Duodenal mucosa (tissue), 2 donors: ENCODE measurements around the gene SEMA3E.
"Not testable (repeated sequence)": the region's sequence is repeated elsewhere in the genome, so short reads cannot be mapped to it uniquely, and the experiment has no call there.

Experiments used
- H3K27ac ChIP-seq: one replicate; pipeline ENCODE4 v1.7.0; 2013; ENCODE audit warnings: low read depth, low read length
- H3K27me3 ChIP-seq, 2 donors: one replicate each; pipeline ENCODE4 v1.7.0; 2013; ENCODE audit warnings: low read length in 2 of 2, control low read depth in 1 of 2; ENCODE audit not compliant: insufficient read depth in 2 of 2, control insufficient read depth in 1 of 2
- H3K36me3 ChIP-seq, 2 donors: one replicate each; pipeline ENCODE4 v1.7.0; 2013; ENCODE audit warnings: low read length in 2 of 2, control low read depth in 1 of 2; ENCODE audit not compliant: insufficient read depth in 2 of 2, control insufficient read depth in 1 of 2
- H3K4me1 ChIP-seq, 2 donors: one replicate each; pipeline ENCODE4 v1.7.0; 2013; ENCODE audit warnings: low read length in 2 of 2, control low read depth in 1 of 2; ENCODE audit not compliant: insufficient read depth in 2 of 2, control insufficient read depth in 1 of 2
- H3K4me3 ChIP-seq, 2 donors: one replicate each; pipeline ENCODE4 v1.7.0; 2013; ENCODE audit warnings: low read length in 2 of 2, low read depth in 1 of 2
- H3K9ac ChIP-seq, 2 donors: one replicate each; pipeline ENCODE4 v1.7.0; 2013; ENCODE audit warnings: low read length in 2 of 2, low read depth in 1 of 2
- H3K9me3 ChIP-seq, 2 donors: one replicate each; pipeline ENCODE4 v1.7.0; 2013; ENCODE audit warnings: low read length in 2 of 2, control low read depth in 1 of 2; ENCODE audit not compliant: control insufficient read depth in 1 of 2

Gene SEMA3E

DNA sequence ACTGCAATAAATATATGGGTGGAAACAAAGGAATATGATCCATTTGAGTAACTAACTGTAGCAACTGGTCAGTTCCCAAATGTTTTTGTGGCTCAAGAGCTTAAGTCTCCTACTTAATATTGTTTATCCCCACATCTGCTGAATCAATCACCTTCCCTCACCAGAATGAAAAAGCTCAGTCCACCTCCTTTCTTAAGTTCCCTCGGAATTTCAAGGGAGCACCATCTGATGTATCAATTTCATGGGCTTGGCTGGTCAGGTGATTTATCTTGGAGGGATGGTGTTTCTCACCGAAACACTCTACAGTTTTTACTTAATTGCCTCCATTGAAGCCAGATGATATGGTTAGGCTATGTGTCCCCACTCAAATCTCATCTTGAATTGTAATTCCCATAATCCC, 176.6 kb downstream of the SEMA3E start:
- Histone ChIP-seq H3K4me1 (no peaks in the 10 kb centered on the region), H3K27ac (no peak overlapping the region), H3K4me3 (no peak overlapping the region), H3K9me3 (no peaks in the 10 kb centered on the region), H3K9ac (no peak overlapping the region), H3K27me3 (no peaks in the 10 kb centered on the region), H3K36me3 (no peaks in the 10 kb centered on the region)

DNA sequence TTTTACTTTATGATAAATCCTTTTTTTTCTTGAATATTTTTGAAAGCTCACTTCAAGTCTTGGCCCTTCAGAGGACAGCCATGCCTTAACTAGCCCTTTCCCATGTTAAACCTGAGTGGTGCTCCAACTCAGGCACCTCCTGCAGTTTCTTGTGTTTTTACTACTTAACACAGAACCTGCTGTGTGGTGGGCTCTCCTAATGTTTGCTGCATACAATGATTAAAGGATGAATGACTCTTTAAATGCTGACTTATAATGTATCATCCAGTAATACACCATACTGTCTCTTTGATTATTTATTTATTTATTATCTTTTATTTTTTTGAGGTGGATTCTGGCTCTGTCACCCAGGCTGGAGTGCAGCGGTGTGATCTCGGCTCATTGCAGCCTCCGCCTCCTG, 179.4 kb downstream of the SEMA3E start:
- Histone ChIP-seq H3K27me3 (no peaks in the 10 kb centered on the region), H3K36me3 (no peaks in the 10 kb centered on the region), H3K9ac (no peak overlapping the region), H3K4me1 (no peaks in the 10 kb centered on the region), H3K9me3 (no peaks in the 10 kb centered on the region), H3K4me3 (no peak overlapping the region), H3K27ac (no peak overlapping the region)

DNA sequence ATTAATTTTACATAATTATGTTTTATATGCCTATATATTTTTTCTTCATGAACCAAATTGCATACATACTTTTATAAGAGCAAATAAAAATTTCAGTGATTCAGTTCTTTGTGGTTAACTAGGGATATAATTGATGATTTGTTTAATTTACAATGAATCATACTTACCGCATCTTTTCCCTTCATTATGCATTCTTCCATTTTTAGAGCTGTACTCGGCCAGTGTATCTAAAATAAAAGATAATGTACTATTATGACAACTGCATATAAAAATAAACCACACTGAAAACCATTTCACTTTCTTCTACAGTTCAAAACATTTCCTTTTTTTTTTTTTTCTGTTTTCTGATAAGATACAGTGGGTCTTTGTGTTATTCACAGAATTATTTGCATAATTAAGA, 179.9 kb downstream of the SEMA3E start:
- no peaks in the 10 kb centered on the region for H3K27me3 ChIP-seq
- no peaks in the 10 kb centered on the region for H3K4me1 ChIP-seq
- H3K36me3 ChIP-seq = no peaks in the 10 kb centered on the region
- no peaks in the 10 kb centered on the region for H3K9me3 ChIP-seq
- H3K9ac ChIP-seq = no peak overlapping the region
- no peak overlapping the region for H3K27ac ChIP-seq
- H3K4me3 ChIP-seq = no peak overlapping the region

DNA sequence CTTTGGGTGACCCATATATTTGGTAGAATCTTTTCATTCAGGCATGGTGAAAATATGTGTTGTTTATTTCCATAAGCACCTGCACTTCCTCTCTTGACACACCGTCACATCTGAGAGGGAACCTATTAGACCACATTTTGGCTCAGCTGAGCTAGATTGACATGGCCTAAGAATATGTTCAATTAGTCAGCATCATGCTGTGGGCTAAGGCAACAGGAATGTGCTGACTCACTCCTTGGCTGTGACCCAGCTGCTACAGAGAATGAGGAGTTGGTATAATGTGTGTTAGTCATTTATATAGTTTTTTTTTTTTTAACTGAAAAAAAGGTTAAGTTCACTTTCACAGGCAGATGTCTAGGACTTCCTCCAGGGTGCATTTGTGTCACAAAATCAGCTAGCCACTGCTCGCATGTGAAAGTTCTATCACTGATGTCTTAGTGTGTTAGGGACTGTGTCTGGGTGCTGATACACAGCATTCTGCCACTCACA, 180.6 kb downstream of the SEMA3E start:
- H3K4me1 ChIP-seq = no peaks in the 10 kb centered on the region
- H3K9me3 ChIP-seq = no peaks in the 10 kb centered on the region
- H3K36me3 ChIP-seq = no peaks in the 10 kb centered on the region
- no peak overlapping the region for H3K27ac ChIP-seq
- H3K4me3 ChIP-seq = no peak overlapping the region
- H3K27me3 ChIP-seq = no peaks in the 10 kb centered on the region
- no peak overlapping the region for H3K9ac ChIP-seq

DNA sequence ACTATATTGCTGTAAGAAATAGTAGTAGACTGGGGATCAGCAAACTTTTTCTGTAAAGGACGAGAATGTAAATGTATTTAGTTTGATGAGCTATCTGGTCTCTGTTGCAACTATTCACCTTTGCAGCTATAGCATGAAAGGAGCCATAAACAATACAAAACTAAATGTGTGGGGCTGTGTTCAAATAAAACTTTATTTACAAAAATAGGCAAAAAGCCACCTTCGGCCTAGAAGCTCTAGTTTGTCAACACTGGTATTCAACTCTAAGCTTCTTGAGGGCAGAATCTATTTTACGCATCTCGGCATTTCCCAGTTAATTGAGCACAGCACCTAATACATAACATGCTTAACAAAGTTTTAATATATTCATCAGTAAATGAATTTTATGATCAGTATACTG, 181.4 kb downstream of the SEMA3E start:
- no peaks in the 10 kb centered on the region for H3K36me3 ChIP-seq
- H3K27ac ChIP-seq = no peak overlapping the region
- H3K9me3 ChIP-seq = no peaks in the 10 kb centered on the region
- H3K27me3 ChIP-seq = no peaks in the 10 kb centered on the region
- H3K9ac ChIP-seq = no peak overlapping the region
- no peaks in the 10 kb centered on the region for H3K4me1 ChIP-seq
- H3K4me3 ChIP-seq = no peak overlapping the region

DNA sequence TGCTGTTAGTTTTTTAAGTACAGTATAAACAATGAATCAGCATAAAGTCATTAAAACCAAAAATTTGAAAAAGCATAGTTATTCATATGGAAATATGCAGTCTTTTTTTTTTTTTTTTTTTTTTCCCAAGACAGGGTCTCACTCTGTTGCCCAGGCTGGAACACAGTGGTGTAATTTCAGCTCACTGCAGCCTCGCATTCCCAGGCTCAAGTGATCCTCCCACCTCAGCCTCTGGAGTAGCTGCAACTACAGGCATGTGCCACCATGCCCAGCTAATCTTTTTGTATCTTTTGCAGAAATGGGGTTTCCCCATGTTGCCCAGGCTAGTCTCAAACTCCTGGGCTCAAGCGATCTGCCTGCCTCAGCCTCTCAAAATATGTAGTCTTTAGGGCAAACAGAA, 182.0 kb downstream of the SEMA3E start:
- Histone ChIP-seq H3K4me1 (no peaks in the 10 kb centered on the region), H3K9me3 (no peaks in the 10 kb centered on the region), H3K9ac (no peak overlapping the region), H3K27ac (no peak overlapping the region), H3K36me3 (no peaks in the 10 kb centered on the region), H3K27me3 (no peaks in the 10 kb centered on the region), H3K4me3 (no peak overlapping the region)

DNA sequence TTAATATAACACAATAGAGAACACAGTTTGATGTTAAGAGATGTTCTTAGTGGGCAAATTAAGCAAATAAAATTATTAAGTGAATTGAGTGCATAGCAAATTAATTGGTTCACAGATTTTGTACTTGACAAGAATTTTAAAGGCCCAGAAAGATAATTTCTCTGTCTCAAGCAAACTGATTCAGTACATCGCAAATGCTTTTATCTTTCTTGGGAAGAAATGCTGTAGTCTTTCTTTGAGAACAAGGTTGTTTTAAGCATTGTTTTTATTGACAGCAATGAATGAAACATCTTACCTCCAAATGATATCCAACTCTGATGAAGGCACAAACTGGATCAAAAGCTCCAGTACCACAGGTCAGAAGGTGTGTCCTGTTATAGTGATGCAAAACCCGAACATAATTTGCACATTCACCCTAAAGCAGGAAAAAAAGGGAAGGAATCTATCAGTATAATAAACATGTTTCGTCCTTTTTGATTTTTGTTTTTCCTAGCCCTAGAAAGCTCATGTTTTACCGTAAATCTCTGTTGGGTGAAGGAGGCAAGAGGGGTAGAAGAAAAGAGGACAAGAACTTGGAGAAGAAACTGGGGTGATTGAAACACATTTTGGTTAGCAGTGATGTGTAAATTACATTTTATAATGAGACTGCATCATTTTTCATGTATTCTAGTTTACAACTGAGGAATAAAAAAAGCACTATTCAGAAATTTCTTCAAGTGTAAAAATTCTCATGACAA, 182.6 kb downstream of the SEMA3E start:
- Histone ChIP-seq H3K9ac (no peak overlapping the region), H3K4me1 (no peaks in the 10 kb centered on the region), H3K36me3 (no peaks in the 10 kb centered on the region), H3K27me3 (no peaks in the 10 kb centered on the region), H3K9me3 (no peaks in the 10 kb centered on the region), H3K27ac (no peak overlapping the region), H3K4me3 (no peak overlapping the region)

DNA sequence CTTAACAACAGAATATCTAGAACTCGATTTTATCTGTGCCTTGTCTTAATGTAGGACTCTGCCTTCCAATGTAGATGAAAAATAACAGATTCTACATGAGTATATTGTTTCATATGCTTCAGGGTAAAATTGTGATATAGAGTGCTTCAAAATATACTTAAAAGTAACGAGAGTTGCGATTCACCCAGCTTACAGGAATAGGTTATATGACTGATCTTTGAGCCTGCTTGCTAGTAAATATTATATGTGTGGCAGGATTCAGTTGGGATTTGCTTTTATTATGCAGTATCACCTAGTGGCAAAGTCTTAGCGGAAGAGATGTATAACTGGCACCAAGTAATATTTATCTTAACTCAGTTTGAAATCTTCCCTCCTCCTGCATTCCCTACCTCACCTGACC, 183.3 kb downstream of the SEMA3E start:
- Histone ChIP-seq H3K4me1 (no peaks in the 10 kb centered on the region), H3K9ac (no peak overlapping the region), H3K9me3 (no peaks in the 10 kb centered on the region), H3K4me3 (no peak overlapping the region), H3K27ac (no peak overlapping the region), H3K36me3 (no peaks in the 10 kb centered on the region), H3K27me3 (no peaks in the 10 kb centered on the region)

DNA sequence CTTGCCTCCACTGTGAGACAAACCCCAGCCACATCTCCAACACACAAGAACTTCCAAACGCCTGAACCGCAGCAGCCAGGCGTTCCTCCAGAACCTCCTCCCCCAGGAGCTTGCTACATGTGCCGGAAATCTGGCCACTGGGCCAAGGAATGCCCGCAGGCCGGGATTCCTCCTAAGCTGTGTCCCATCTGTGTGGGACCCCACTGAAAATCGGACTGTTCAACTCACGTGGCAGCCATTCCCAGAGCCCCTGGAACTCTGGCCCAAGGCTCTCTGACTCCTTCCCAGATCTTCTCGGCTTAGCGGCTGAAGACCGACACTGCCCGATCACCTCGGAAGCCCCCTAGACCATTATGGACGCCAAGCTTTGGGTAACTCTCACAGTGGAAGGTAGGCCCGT, 187.1 kb downstream of the SEMA3E start:
- not testable (repeated sequence) for H3K27ac ChIP-seq, H3K9me3 ChIP-seq, H3K36me3 ChIP-seq, H3K4me3 ChIP-seq, H3K9ac ChIP-seq, H3K4me1 ChIP-seq, H3K27me3 ChIP-seq

DNA sequence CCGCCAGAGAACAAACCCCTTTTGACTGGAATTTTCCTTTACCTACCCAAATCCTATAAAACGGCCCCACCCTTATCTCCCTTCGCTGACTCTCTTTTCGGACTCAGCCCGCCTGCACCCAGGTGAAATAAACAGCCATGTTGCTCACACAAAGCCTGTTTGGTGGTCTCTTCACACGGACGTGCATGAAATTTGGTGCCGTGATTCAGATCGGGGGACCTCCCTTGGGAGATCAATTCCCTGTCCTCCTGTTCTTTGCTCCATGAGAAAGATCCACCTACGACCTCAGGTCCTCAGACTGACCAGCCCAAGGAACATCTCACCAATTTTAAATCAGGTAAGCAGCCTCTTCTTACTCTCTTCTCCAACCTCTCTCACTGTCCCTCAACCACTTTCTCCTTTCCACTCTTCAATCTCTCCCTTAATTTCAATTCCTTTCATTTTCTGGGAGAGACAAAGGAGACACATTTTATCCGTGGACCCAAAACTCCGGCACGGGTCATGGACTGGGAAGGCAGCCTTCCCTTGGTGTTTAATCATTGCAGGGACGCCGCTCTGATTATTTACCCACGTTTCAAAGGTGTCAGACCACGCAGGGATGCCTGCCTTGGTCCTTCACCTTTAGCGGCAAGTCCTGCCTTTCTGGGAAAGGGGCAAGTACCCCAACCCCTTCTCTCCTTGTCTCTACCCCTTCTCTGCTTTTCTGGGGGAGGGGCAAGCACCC, 188.8 kb downstream of the SEMA3E start:
- H3K9ac ChIP-seq, H3K4me1 ChIP-seq, H3K9me3 ChIP-seq, H3K27me3 ChIP-seq, H3K4me3 ChIP-seq, H3K36me3 ChIP-seq, H3K27ac ChIP-seq: not testable (repeated sequence)
